NCI-H524 treated with DMSO at 0.1 percent for 48 hours (cell line): ENCODE measurements around the gene CYP3A4.
"Not testable (repeated sequence)": the region's sequence is repeated elsewhere in the genome, so short reads cannot be mapped to it uniquely, and the experiment has no call there.

Source experiments
- DNase-seq: peaks from one replicate; lab custom pipeline; 2025; lab: John Stamatoyannopoulos, UW

The CYP3A4 gene

GRCh38 chr7:99784007-99784406 lies at the start of gene CYP3A4:
CYP3A4 (minus strand) TSS chr7:99784184; CDS start chr7:99784081, 103 bp downstream.
- DNase-seq = no peak

GRCh38 chr7:99833289-99833877 lies 49.4 kb upstream of the CYP3A4 start:
- no peak for DNase-seq

DNA sequence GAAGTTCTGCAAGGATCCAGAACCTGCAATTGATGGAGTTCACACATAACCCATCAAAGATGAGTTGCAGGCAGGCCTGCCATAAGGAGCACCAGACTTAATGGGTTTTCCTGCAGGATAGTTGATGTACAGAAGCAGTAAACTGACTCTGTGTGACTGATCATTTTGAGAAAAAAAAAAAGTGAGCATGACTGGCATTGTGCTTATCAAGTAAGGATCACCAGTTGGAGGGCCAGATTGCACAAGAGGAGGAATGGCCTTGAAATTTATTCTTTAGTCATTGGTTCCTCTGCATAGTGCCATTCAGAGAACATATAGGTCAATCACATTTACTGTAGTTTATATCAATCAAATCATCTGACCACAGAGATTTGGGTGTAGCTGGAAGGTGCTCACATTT lies 47.6 kb upstream of the CYP3A4 start:
- no peak for DNase-seq

- no peak for DNase-seq
These were observed 45.7 kb upstream of the CYP3A4 start for GRCh38 chr7:99829524-99830160.

- DNase-seq = no peak
These were observed 44.8 kb upstream of the CYP3A4 start for GRCh38 chr7:99828811-99829210.

DNA sequence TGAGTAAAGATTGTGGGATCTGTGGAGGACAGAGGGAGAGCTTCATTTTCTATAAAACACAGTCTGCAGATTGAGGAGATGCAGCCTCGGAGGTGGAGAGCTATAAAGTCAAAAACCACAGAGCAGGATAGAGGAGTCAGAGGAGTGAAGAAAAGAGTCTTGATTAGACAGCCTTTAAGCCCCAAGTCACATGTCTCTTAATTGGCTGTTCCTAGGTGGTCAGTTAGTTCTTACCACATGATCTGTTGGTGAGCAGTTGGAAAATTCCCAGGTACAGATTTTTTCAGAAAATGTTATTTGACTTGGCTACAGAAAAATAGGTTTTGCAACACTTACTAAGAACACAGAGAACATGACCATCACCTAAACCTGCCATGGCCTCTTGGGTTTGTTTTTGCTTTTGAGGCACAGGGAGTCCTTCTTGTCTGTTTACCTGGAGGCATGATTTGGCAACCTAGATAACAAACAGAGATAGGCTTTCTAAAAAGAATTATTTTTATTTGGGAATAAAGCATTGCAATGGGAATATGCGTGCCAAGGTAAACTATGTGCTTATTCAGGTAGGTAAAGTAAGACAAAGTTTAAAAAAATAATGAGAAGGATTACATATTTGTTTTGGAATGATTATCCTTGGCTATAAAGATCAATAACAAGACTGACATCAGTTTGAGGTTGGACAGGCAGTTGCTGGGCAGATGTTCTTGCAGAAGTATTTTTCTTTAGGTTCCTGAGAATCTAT lies 43.2 kb upstream of the CYP3A4 start:
- no peak for DNase-seq

DNA sequence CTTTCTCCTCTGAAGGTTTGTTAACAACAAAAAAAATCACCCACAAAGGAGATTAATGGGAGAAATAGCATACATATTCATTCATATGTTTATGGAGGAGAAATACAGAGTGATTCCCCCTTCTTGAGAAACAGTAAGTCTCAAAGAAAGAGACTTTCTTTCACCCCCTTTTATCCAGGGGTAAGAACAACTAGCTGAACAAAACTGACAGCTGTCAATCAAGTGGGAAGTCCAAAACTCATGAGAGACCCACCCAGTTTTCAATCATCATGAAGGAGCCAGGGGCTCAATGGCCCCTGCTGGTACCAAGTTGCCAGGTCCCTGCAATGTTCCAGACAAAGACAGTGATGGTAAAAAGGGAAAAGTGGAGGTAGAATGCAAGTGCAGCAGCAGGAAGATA lies 41.9 kb upstream of the CYP3A4 start:
- no peak for DNase-seq

DNA sequence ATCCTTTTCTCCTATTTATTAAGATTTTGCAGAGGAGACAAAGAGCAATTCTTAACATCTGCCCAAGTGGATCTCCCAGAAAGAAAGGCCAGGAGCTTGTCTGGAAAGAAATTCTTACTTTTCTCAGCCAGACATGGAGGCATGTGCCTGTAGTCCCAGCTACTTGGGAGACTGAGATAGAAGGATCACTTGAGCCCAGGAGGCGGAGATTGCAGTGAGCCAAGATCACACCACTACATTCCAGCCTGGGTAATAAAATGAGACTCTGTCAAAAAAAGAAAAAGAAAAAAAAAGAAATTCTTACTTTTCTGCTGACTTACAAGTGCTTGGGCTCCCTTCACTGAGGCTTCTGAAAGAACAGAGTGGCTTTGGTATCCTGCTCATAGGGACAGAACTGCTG lies 41.5 kb upstream of the CYP3A4 start:
- no peak for DNase-seq

DNA sequence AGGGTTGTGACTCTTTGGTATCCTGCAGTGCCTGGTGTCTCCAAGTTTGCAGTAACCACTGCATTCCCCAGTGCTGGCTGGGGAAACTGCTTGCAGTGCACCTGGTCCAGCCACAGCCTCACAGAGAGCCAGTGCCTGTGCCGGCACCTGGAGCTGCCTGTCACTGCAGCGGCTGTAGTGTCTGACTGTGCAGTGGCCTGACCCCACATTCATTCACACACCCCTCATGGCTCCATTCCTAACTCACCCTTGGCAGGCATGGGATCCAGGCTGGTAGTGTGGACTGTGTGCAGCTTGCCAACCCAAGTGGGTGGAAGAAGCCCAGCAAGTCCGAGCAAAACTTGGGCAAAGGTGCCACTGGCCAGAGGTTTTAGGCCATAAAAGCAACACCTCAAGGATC lies 40.1 kb upstream of the CYP3A4 start:
- no peak for DNase-seq

GRCh38 chr7:99822731-99823718 lies 39.0 kb upstream of the CYP3A4 start:
- DNase-seq = no peak

GRCh38 chr7:99820408-99821027 lies 36.5 kb upstream of the CYP3A4 start:
- DNase-seq = no peak

DNA sequence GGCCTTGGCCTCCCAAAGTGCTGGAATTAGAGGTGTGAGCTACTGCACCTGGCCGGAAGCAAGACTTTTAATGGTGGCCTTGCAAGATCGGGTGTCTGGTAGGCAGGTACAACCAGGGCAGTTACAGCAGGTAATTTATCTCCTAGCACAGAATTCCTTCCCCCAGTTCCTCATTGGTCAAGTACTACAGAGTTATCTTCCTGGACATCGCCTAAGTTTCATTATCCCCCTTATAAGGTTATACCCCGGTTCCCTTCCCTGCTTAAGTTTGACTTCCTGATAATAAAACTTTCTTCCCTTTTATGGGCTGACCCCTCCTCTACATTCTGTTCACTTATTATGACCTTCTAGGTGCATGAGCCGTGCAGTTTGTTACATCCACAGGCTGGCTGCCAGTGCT lies 24.8 kb upstream of the CYP3A4 start:
- DNase-seq = no peak

GRCh38 chr7:99806839-99807478 lies 23.0 kb upstream of the CYP3A4 start:
- no peak for DNase-seq

GRCh38 chr7:99805641-99806040 lies 21.7 kb upstream of the CYP3A4 start:
- no peak for DNase-seq

DNA sequence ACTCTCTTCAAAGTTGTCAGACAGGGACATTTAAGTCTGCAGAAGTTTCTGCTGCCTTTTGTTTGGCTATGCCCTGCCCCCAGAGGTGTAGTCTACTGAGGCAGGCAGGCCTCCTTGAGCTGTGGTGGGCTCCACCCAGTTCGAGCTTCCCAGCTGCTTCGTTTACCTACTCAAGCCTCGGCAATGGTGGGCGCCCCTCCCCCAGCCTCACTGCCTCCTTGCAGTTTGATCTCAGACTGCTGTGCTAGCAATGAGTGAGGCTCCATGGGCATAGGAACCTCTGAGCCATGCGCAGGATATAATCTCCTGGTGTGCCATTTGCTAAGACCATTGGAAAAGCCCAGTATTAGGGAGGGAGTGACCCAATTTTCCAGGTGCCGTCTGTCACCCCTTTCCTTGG lies 19.1 kb upstream of the CYP3A4 start:
- DNase-seq = not testable (repeated sequence)

DNA sequence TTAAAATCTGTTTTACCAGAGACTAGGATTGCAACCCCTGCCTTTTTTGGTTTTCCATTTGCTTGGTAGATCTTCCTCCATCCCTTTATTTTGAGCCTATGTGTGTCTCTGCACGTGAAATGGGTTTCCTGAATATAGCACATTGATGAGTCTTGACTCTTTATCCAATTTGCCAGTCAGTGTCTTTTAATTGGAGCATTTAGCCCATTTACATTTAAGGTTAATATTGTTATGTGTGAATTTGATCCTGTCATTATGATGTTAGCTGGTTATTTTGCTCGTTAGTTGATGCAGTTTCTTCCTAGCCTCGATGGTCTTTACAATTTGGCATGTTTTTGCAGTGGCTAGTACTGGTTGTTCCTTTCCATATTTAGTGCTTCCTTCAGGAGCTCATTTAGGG lies 17.4 kb upstream of the CYP3A4 start:
- DNase-seq = not testable (repeated sequence)

DNA sequence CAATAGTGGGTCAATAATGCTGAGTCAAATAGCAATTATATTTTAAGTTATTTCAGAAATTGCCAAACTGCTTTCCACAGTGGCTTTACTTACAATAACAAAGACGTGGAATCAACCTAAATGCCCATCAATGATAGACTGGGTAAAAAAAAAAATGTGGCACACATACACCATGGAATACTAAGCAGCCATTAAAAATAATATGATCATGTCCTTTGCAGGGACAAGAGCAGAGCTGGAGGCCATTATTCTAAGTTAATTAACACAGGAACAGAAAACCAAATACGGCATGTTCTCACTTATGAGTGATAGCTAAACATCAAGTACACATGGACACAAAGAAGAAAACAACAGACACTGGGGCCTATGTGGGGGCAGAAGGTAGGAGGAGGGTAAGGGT lies 15.0 kb upstream of the CYP3A4 start:
- DNase-seq = no peak

GRCh38 chr7:99795864-99796263 lies 11.9 kb upstream of the CYP3A4 start:
- not testable (repeated sequence) for DNase-seq

- no peak for DNase-seq
These were observed 10.9 kb upstream of the CYP3A4 start for GRCh38 chr7:99794585-99795502.

GRCh38 chr7:99793443-99793842 lies 9.5 kb upstream of the CYP3A4 start:
- DNase-seq = no peak
